CD4-positive, alpha-beta T cell treated with Interleukin-15 for 1 hour (primary cell): Measurements from ENCODE around the gene TBXAS1.

Experiments
- DNase-seq: peaks from one replicate; pipeline ENCODE4 v3.0.0-alpha.2; 2020

TBXAS1 gene

DNA sequence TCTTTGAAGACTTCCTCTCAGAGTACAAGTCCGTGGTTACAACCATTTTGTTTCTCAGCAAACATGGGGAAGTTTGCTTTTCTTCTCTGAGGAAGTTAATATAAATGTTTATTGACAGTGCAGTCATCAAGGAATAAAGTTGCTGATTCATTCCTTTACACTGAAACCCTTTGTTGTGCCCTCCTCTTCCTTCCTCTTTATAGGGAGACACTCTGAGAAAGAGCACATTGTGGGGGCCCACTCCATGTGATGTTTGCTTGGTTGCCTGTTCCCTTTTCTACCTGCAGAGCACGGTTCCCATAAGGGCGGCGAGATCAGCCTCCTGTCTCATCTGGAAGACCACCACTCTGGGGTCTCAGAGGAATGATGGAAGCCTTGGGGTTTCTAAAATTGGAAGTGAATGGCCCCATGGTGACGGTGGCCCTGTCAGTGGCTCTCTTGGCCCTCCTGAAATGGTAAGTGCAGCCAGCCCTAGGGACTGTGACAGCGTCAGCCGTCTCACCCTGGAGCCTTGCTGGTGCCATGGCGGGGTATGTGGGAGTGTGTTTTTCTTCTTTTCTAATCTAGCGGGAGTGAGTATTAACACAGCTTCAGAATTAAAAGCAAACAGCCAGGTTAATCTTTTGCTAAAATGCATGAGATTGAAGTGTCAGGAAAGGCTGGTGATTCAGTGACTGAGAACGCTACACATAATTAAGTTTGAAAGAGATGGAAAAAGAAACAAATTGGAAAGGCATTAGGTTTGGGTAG lies at the start of gene TBXAS1:
Gene TBXAS1 (plus strand): TSS at position 240 of the 750 bp plus-strand sequence. CDS start 127 bp downstream, at position 367.
- DNase-seq = peak; percentile 48

DNA sequence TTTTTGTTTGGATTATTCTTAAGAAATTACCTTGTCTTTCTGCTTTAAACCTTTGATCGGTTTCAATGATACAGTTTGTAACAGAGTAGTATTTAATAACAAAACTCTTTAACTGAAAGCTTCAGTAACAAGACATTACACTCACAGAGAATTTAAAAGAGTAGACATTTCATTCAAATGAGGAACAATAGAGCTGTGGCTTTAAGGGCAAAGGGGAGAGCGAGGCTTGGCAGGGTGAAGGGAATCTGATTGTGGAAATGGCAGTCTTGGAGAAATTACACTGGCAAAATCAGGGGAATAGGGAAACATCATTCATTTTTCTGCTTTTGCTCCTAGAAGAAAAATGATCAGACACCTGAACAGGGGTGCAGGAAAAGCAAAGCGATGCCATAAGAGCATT lies 46.1 kb upstream of the TBXAS1 start:
- DNase-seq = no peak

DNA sequence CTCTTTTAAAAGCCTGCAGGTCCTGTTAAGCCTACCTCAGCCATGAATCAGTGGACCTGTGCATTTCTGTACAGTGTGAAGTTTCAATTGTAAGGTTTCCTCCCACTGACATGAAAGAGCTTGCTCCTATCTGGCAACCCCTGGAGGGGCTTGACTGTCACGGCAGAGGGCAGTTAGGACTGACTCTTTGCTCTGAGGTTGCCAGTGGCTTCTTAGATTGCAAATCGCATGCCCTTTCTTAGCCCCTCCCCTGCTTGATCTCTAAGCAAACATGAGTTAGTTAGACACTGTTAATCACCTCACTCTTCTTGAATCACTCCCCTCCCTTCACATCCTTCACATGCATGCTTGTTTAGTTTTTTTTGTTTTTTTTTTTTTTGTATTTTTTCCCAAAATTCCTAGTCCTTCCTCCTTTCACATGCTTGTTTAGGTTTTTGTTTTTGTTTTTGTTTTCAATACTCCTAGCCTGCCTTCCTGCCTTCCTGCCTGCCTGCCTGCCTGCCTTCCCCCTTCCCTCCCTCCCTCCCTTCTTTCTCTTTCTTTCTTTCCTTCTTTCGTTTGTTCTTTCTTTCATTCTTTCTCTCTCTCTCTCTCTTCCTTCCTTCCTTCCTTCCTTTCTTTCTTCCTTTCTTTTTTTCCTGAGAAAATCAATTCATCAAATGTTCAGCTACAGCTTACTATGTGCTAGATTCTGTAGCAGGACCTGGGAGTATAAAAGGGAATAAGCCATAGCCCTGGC lies 45.2 kb upstream of the TBXAS1 start:
- DNase-seq = no peak

DNA sequence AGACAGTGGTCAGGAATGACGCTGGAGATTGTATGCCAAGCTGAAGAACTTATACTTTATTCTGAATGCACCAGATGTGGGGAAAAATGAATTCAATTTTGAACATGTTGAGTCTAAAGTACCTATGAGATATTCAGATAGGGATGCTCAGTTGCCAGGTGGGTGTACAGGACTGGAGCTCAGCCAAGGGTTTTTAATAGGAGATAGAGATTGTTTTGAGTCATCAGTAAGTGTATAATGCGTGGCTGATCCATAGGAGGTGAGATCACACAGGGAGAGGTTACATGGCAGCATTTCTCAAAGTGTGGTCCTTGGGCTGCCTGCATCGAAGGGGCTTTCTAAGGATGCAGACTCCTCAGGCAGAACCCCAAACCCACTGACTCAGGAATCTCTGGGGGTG lies 44.4 kb upstream of the TBXAS1 start:
- no peak for DNase-seq

DNA sequence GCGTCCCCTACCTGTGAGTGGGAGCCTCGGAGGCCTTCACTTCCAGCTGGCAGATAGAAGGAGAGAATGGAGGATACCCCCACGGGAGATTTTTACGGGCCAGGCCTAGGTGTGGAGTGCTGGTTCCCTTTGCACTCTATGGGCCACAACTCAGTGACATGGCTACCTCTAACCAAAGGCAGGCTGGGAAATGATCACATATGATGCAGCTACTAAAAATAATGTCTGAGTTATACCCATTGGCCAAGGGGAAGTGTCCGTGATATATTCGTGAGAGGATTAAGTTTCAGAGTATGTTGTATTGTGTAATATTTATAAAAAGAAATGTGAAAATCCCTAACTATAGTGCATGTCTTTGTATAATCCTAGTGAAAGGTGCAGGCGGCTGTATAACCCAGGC lies 37.7 kb upstream of the TBXAS1 start:
- no peak for DNase-seq

DNA sequence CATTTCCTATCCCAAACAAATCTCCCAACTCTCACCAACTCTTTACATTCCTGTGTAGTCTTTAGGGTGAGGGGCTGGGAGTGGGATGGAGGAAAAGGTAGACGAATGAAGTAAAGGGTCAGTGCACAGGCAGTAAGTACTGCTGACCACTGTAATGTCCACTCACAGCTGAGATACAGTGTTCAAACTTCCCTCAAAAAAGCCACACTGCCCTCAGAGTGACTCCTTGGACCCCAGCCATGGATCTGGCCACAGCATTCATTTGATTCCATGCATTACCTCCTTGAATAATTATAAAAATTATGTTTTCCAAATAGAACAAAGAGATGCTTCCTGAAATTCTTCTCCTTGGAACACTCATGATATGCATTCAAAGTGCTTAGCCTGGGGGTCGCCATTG lies 31.5 kb upstream of the TBXAS1 start:
- DNase-seq = no peak

DNA sequence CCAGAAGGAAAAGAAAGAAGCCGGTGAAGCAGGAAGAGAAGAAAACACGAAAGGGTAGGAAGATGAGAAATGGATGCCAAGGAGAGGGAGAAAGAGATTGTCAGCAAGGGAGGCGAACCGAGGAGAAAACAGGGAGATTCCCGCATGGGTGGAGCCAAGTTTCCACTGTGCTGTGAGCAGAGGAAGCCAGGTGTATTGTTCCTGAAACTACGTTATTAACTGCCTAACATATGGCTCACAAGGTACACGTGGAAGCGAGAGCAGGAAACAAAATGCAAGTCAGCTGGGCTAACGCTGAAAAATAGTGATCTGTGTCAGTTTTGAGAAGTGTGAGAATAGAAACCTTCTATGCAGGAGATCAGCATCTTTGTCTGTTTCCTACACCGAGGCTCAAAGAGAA lies 30.8 kb upstream of the TBXAS1 start:
- DNase-seq = no peak

DNA sequence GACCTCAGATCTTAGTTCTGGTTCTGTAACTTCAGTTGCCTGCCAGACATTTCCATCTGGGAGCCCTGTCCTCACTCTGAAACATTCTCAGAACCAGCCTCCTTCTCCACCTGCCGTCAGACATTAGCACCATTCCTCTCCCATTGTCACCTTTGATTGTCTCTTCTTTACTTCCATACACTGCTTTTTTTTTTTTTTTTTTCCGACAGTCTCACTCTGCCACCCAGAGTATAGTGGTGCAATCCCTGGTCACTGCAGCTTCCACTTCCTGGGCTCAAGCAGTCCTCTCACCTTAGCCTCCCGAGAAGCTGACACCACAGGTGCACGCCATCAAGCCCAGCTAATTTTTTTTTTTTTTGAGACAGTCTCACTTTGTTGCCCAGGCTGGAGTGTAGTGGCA lies 30.2 kb upstream of the TBXAS1 start:
- no peak for DNase-seq

DNA sequence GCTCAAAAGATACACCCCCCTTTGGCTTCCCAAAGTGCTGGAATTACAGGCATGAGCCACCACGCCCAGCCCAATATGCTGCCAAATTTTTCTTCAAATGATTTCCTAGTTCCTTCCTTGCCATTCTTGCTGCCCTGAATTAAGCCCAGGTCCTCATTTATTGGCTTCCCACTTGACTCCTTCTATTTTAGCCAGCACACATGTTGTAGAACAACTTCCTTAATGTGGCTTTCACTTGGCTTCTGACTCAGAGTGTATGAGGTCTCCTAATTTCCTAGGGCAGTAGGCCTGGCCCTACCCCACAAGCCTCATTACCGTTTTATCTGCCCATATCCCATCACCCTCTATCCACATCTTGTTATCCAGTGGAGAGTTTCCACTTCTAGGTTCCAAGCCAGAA lies 29.5 kb upstream of the TBXAS1 start:
- no peak for DNase-seq

DNA sequence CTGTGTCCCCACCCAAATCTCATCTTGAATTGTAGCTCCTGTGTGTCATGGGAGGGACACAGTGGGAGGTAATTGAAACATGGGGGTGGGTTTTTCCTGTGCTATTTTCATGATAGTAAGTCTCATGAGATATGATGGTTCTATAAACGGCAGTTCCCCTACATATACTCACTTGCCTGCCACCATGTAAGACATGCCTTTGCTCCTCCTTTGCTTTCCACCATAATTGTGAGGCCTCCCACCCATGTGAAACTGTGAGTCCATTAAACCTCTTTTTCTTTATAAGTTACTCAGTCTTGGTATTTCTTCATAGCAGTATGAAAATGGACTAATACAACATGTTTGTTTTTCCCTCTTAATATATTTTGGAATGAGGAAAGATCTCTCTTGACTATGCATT lies 24.5 kb upstream of the TBXAS1 start:
- no peak for DNase-seq

DNA sequence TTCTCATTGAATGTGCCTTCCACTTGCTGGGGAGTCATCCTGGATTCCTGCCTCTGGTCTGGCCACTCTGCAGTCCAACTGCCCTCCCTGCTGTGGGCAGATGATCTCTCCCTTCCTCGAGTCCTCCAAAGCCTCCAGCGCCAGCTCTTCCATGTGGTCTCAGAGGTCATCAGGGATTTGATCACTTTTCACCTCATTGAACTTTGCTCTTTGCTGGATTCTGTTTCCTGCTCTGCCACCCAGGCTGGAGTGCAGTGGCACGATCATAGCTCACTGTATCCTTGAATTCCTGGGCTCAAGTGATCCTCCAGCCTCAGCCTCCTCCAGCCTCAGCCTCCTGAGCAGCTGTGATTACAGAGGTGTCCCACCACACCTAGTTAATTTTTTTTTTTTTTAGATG lies 22.1 kb upstream of the TBXAS1 start:
- no peak for DNase-seq

DNA sequence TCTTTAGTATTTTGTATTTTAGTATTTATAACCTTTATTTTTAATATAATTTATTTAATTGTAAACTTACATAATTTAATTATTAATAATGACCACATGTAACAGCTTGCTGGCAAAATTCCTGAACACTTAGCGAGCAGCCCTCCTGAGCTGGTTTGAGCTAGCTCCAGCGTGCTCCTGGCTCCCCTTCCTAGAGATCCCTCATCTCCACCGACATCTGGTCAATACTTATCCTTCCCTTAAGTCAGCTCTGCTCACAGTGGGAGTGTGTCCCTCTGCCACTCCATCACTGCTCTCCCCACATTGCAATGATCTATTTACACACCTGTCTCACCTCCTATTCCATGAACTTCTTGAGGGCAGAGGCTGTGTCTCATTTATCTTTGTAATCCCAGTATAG lies 20.6 kb upstream of the TBXAS1 start:
- DNase-seq = no peak

DNA sequence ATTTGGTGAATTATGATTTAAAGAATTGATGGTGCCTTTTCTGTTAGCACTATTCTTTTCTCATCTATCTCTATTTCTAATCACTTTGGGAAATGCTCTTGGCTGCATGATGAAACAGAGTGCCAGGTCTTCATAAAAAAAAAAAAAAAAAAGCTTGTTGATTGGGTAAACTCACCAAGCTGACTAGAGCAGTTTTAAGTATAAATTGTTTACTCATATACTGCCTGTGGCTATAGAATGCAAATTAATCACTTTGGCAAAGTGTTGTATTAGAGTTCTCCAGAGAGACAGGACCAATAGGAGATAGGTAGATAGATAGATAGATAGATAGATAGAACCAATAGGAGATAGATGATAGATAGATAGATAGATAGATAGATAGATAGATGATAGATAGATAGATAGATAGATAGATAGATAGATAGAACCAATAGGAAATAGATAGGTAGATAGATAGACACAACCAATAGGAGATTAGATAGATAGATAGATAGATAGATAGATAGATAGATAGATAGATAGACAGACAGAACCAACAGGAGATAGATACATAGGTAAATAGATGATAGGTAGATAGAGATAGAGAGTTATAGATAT lies 20.1 kb upstream of the TBXAS1 start:
- DNase-seq = no peak

DNA sequence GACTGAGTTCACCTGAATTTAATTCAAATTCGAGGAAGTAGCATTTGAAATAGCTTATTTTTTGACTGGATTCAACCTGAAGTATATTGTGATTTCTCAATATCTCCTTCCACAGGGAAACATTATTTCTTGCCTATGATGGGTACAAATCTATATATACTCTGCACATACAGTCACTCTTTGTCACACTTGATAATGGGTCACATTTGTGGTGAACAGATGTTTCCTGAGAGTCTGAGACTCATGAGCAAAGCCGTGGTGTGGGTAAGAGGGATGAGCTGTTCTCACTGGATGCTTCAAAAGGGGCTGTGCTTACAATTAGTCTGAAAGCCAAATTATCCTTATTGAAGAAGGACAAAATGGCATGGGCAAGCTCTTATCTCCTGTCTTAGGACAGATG lies 18.0 kb upstream of the TBXAS1 start:
- DNase-seq = no peak

DNA sequence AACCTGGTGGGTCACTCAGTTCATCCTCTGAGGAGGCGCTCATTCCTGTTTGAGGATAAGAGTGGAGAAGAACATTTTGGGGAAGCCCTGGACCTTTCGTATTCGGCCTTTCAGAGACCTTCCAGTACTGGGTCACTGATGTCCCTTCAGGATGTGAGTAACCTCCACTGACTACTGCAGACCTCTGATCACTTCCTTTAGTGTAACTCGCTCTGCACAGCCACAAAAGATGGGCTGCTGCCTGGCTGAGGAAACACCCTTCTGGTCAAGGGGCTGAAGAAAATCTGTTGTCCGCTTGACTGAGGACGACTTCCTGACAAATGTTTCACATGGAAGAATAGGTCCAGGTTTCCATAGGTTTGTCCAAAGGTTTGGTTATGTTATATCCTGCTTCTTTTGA lies 15.9 kb upstream of the TBXAS1 start:
- DNase-seq = no peak

DNA sequence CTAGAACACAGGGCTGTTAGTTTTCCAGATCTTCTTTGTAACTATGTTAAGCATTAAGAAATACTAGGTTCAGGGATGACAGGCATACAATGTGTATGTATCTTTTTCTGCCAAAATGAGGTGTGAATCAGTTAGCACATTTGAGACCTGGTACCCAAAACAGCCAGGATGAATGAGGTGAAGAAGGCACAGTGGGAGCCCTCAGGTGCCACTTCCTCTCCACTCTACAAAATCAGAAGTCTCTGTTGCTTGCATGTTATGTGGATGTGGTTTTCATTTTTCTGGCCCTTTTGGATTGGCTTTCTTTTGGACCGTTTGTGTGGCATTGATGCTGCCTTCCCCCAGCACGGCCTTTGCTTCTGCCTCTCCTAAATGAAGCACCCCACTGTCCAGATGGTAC lies 15.4 kb upstream of the TBXAS1 start:
- no peak for DNase-seq

DNA sequence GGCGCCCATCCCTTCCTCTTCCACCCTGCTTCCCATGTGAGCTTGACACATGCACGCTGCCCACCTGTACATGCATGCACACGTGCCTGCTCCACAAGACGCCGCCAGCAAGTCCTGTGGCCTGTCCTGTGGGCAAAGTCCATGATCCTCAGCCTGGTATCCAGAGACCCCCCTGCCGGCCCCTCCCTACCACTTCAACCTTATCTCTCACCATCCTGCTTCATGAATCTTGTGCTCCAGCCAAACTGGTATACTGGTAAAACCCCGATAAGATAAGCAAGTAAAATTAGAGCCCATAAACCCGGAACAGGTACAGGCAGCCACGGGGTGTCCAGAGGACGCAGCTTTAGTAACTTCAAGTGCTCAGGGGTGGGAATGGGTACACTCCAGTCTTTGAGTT lies 11.8 kb upstream of the TBXAS1 start:
- no peak for DNase-seq

DNA sequence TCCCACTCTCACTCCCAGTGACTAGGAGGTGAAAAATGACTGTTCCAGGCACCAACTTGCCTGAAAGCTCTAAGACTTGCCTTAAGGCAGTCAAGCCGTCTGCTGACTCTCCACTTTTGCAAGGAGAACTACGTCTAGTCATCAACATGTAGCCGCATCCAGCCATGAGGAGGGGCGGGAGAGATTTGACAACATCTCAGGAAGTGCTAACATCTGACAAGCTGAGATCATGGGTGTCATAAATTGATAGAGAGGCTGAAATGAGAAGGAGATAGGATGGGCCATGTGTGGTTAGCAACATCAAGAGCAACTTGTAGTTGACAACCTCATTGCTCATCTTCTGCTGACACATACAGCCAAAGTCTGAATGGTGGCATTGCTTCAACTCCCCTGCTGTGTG lies 9.0 kb upstream of the TBXAS1 start:
- peak; percentile 35 for DNase-seq

DNA sequence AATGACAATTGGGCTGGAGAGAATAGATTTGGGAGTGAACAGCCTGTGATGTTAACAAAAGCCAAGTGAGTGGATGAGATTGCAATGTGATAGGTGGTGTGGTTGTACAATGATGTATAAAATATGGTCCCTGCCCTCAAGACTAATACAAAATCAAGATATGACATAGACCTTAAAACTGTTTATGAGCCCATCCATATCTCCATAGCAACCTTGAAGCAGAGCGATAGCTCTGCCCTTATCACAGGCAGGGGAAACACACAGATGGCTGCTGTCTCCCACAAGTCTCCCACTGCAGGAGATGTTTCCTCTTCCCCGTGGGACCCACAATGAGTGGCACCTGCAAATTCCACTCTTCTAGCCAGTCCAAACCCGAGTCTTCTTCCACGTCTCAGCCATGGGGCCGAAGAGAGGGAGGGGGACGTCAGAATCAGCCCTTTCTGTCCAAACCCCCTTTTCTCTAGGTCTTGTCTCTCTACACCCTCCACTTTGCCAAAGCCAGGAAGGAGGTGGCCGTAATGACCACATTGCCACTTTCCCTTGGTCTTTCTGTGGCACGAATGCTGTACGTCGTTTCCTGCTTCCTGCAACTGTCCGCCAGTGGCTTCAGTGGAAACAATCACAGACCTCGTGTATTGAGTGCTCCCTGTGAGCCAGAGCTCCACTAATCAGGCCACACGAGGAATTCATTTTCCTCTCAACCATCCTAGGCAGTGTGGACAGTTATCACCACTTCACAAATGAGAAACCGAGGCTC lies 7.5 kb upstream of the TBXAS1 start:
- no peak for DNase-seq

DNA sequence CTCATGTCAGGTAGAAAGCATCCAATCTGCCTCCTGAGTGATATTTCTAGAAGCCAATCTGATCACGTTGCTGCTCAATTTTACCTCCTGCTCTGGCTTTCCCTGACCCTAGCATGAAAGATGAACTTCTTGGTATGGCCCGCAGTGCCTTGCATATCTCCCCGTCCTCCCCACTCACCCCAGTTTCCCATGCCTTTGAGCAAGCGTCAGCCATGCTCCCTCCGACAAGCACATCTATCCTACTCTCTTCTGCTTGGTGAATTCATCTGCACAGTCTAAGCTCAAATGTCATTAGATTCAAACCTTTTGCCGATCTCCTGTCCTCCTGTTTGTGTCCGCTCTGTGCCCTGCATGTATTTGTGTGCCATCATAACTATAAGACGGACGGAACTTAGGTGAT lies 6.2 kb upstream of the TBXAS1 start:
- no peak for DNase-seq

DNA sequence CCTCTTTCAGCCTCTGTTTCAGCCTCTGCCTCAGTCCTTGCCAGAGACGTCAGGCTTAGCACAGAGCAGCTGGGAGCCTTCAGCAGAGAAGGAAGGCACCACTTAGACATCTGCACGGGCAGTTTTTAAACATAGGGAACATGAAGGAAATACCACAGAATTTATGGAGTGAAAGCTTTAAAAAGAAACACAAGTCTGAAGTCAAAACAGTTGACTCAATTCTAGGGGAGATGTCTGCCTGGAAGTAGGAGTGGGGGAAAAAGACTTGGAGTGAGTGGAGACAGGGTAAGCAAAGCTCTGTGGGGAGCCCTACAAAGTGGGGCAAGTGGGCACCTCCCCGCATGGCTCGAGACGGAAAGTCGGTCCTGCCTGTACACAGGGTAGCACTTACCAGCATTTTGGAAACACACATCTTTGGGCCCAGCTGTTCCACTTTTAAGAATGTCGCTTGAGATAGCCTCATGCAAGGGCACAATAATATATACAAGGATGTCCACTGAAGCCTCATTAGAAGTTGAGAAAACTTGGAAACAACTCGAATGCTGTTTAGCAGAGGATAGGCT lies 5.0 kb upstream of the TBXAS1 start:
- no peak for DNase-seq

DNA sequence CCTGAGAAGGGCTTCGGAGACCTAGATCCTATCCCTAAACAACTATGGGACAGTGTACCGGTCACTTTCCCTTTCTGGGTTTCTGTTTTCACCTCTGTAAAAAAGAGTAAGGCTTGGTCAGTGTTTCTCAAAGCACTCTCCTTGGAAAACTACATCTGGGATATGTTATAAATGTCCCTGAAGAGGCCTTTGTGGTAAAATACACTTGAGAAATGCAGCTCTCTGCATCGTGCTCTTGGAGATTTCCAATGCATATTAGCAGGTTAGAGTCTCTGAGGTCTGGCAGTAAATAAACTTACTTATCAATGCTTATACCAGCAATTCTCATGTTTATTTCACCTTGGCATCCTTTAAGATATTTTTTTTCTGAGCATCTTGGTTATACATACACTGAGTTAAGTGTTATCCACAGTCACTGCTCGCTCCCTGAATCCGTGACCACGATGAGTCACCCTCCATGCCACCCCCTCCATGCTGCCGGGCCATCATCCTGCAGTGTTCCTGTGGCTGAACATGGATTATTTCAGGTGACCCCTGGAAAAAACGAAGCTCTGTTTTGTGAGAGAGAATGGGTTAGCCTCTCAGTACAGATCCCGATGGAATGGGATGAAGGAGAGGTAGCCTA lies 3.3 kb upstream of the TBXAS1 start:
- DNase-seq = no peak

DNA sequence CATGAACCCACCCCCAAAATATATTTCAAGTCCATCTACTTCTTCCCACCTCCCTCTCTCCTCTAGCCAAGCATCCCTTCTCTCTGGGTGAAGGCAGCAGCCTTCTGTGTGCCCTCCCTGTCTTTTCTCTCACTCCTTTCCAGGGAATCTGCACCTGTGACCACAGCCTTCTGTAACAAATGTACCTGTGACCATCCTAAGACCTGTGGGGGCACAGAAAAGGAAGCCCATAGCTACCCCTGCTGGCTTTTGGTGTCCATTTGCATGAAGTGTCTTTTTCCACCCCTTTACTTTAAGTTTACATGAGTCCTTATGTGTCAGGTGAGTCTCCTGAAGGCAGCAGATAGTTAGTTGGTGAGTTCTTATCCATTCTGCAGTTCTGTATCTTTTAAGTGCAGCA lies 2.0 kb upstream of the TBXAS1 start:
- no peak for DNase-seq
